ENCODE data around the gene IGF2. TPM values are rescaled to one million over a fixed set of nuclear protein-coding genes. Genes with fewer than 3 reads are reported as not detected.

The IGF2 gene
- total and polyA plus RNA-seq, 5 donors, result 34.6 to 94.1 (median 53.7) TPM

DNA sequence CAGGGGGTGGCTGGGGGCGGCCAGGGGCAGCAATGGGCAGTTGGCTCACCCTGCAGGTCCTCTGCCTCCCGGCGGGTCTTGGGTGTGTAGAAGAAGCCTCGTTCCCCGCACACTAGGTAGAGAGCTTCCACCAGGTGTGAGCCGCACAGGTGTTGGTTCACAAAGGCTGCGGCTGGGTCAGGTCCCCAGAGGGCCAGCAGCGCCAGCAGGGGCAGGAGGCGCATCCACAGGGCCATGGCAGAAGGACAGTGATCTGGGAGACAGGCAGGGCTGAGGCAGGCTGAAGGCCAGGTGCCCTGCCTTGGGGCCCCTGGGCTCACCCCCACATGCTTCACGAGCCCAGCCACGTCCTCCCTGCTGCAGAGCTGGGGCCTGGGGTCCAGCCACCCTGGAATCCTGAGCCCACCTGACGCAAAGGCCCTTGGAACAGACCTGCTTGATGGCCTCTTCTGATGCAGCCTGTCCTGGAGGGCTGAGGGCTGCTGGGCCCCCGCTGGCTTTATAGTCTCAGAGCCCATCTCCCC, 21.6 kb upstream of the IGF2 start, which contains the start of gene INS:
Gene INS, minus strand, starts transcription at position 474 of the 524 bp plus-strand sequence. Its CDS starts 238 bp downstream, at position 236.
- ATAC-seq, result no peak
- intact Hi-C loops (cut with DNase I), result no loop called here
- H3K9me3 ChIP-seq (ENCODE audit: control insufficient read depth, low read length), result no peaks in the 10 kb centered on the region
- no peak within 1 kb of the TSS for H3K4me3 ChIP-seq (ENCODE audit: low read length)
- H3K4me1 ChIP-seq (ENCODE audit: control insufficient read depth, insufficient read depth, low read length), result no peaks in the 10 kb centered on the region
- 85% methylated on average over 13 of the region's 13 CpGs for WGBS
- H3K27me3 ChIP-seq (ENCODE audit: control insufficient read depth, insufficient read depth), result no peaks in the 10 kb centered on the region
- H3K27ac ChIP-seq (ENCODE audit: low read length), result no peak within 1 kb of the TSS
- DNase-seq, result no peak

DNA sequence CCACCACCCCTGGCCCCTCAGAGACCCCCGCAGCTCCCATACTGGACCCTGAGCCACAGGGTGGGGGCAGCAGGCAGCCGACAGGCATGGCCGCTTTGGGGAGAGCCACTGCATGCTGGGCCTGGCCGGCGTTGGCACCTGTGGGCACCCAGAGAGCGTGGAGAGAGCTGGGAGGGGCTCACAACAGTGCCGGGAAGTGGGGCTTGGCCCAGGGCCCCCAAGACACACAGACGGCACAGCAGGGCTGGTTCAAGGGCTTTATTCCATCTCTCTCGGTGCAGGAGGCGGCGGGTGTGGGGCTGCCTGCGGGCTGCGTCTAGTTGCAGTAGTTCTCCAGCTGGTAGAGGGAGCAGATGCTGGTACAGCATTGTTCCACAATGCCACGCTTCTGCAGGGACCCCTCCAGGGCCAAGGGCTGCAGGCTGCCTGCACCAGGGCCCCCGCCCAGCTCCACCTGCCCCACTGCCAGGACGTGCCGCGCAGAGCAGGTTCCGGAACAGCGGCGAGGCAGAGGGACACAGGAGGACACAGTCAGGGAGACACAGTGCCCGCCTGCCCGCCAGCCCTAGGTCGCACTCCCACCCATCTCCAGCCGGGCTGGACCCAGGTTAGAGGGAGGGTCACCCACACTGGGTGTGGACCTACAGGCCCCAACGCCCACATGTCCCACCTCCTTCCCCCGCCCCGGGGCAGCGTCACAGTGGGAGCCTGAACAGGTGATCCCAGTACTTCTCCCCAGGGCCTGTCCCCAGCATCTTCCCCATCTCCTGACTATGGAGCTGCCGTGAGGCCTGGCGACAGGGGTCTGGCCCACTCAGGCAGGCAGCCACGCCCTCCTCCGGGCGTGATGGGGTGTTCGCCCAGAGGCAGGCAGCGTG, 20.6 kb upstream of the IGF2 start:
- Histone ChIP-seq H3K4me1 (ENCODE audit: control insufficient read depth, insufficient read depth, low read length) (no peaks in the 10 kb centered on the region), H3K27ac (ENCODE audit: low read length) (no peak overlapping the region), H3K27me3 (ENCODE audit: control insufficient read depth, insufficient read depth) (no peaks in the 10 kb centered on the region), H3K9me3 (ENCODE audit: control insufficient read depth, low read length) (no peaks in the 10 kb centered on the region), H3K4me3 (ENCODE audit: low read length) (no peak overlapping the region)
- intact Hi-C loops (cut with DNase I), result loop anchor here in 3 of 4 donors (10.0 kb wide), 3 partner anchors 325 to 505 kb away; partner anchors contain the start of genes KRTAP5-6 (in 1 of the 3), SYT8 (in 1 of the 3) and TNNI2 (in 1 of the 3)
- ATAC-seq, result no peak
- WGBS, result 79% methylated on average over 36 of the region's 36 CpGs
- peak in 1 of 3 donors; percentile 42 for DNase-seq

DNA sequence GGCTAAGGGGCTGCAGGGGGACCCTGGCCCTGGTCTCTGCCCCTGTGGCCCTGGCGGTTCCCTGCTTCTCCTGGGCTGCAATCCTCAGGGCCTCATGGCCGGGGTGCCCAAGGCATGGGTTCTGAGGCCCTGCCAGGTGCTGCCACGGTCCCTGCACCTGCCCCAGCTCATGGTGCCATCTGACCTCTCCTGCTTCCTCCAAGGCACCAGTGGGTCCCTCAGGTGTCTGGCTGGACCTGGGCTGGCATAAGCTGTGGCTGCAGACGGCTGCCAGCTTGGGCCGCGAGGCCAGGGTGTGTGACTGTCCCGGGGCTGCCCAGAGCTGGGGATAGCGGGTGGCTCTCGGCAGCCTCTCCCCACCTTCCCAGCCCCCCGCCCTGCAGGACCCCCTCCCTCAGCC, 19.8 kb upstream of the IGF2 start:
- DNase-seq (peak in 1 of 3 donors; percentile 37), ATAC-seq (no peak)
- Histone ChIP-seq H3K27ac (ENCODE audit: low read length) (no peak overlapping the region), H3K4me3 (ENCODE audit: low read length) (no peak overlapping the region), H3K4me1 (ENCODE audit: control insufficient read depth, insufficient read depth, low read length) (no peaks in the 10 kb centered on the region), H3K9me3 (ENCODE audit: control insufficient read depth, low read length) (no peaks in the 10 kb centered on the region), H3K27me3 (ENCODE audit: control insufficient read depth, insufficient read depth) (no peaks in the 10 kb centered on the region)
- 77% methylated on average over 10 of the region's 10 CpGs for WGBS
- intact Hi-C loops (cut with DNase I), result loop anchor here in 3 of 4 donors (10.0 kb wide), 3 partner anchors 324 to 504 kb away; partner anchors contain the start of genes KRTAP5-6 (in 1 of the 3), SYT8 (in 1 of the 3) and TNNI2 (in 1 of the 3)

DNA sequence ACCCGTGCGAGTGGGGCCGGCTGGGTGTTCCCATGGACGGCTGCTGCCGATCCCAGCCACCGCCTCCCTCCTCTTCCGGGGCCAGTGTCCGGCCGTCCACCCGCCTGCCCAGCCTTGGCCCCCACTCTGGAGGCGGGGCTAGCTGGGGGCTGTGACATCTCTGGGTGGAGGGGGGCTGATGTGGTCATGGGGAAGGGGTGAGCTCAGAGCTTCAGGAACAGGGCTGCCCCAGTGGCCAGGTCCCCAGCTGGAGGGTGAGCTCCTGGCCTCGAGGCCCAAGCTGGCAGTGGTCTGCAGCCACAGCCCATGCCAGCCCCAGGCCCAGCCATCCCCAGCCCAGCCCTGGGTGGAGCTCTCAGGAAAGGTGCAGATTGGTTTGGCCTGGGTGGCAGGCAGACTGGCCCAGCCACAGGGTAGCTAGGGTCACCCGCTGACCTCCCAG, 19.1 kb upstream of the IGF2 start:
- no peak overlapping the region for H3K4me3 ChIP-seq (ENCODE audit: low read length)
- H3K4me1 ChIP-seq (ENCODE audit: control insufficient read depth, insufficient read depth, low read length), result no peaks in the 10 kb centered on the region
- H3K27me3 ChIP-seq (ENCODE audit: control insufficient read depth, insufficient read depth), result no peaks in the 10 kb centered on the region
- intact Hi-C loops (cut with DNase I), result loop anchor here in 3 of 4 donors (10.0 kb wide), 3 partner anchors 324 to 504 kb away; partner anchors contain the start of genes KRTAP5-6 (in 1 of the 3), SYT8 (in 1 of the 3) and TNNI2 (in 1 of the 3)
- H3K9me3 ChIP-seq (ENCODE audit: control insufficient read depth, low read length), result no peaks in the 10 kb centered on the region
- WGBS, result 54% methylated on average over 13 of the region's 13 CpGs
- ATAC-seq (no peak), DNase-seq (no peak)
- no peak overlapping the region for H3K27ac ChIP-seq (ENCODE audit: low read length)

DNA sequence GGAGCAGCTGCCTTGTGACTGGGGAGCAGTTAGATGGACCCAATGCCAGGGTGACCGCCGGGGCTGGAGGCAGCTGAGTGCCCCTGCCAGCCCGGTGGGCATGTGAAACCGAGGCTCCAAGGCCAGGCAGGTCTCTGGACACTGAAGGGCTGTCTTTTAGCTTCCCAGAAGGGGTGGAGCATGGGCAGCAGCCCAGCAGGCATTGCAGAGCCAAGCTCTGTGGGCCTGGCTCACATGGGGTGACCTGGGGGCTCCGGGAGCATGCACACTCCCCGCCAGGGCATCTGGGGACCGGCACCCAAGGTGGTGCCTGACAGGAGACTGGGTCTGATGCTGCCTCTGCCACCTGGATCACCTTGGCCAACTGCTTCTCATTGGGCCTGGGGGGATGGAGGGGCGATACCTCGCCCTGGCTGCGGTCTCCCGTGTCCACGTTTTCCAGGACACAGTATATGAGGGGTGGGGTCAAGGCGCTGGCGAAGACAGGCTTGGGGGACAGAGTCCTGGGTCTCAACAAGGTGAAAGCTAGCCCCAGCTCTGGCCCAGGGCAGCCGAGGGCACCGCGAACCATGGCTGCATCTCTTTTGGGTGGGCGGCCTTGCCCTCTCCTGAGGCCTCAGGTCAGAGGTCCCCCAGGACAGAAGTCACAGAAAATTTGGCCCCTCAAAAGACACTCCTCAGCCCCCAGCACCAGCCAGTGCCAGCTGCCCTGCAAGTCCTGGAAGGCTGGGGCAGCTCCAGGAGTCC, 18.3 kb upstream of the IGF2 start:
- DNase-seq (no peak), ATAC-seq (no peak)
- Histone ChIP-seq H3K27me3 (ENCODE audit: control insufficient read depth, insufficient read depth) (no peaks in the 10 kb centered on the region), H3K4me3 (ENCODE audit: low read length) (no peak overlapping the region), H3K4me1 (ENCODE audit: control insufficient read depth, insufficient read depth, low read length) (no peaks in the 10 kb centered on the region), H3K9me3 (ENCODE audit: control insufficient read depth, low read length) (no peaks in the 10 kb centered on the region), H3K27ac (ENCODE audit: low read length) (no peak overlapping the region)
- intact Hi-C loops (cut with DNase I), result loop anchor here in 3 of 4 donors (10.0 kb wide), 3 partner anchors 323 to 503 kb away; partner anchors contain the start of genes KRTAP5-6 (in 1 of the 3), SYT8 (in 1 of the 3) and TNNI2 (in 1 of the 3)
- 77% methylated on average over 18 of the region's 18 CpGs for WGBS

DNA sequence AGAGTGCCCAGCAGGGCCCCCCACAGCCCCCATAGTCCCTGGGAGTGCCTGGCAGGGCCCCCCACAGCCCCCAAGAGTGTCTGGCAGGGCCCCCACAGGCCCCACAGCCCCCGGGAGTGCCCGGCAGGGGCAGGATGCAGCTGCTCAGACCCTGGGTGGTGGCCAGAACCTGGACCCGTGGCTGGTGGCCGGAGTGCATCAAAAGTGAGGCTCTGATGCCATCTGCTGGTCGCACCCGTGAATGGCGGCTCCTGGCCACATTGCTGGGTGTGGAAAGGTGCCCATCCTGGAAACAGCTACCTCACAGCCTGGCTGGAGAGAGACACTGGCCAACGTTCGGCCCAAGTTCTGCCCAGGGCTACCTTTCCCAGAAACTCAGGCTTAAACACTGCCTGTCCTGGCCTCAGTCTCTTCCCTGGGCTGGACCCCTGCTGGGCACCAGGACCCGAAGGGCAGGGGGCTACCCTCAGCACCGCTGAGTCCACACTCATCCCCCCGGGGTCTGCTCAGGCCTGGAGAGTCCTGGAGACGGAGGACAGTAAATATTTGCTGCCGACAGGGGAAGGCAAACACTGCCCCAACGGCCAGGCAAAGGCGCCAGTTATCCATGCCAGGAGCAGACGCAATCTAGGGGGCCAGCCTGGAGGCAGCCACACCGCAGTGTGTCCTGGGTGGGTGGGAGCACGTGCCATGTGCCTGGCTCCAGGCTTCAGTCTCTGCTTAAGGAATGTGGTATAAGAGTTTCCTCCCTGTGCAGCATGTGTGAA, 17.4 kb upstream of the IGF2 start:
- WGBS, result 32% methylated on average over 19 of the region's 19 CpGs
- intact Hi-C loops (cut with DNase I), result loop anchor here in 3 of 4 donors (10.0 kb wide), 3 partner anchors 322 to 502 kb away; partner anchors contain the start of genes KRTAP5-6 (in 1 of the 3), SYT8 (in 1 of the 3) and TNNI2 (in 1 of the 3)
- Histone ChIP-seq H3K4me1 (ENCODE audit: control insufficient read depth, insufficient read depth, low read length) (no peaks in the 10 kb centered on the region), H3K4me3 (ENCODE audit: low read length) (no peak overlapping the region), H3K9me3 (ENCODE audit: control insufficient read depth, low read length) (no peaks in the 10 kb centered on the region), H3K27ac (ENCODE audit: low read length) (no peak overlapping the region), H3K27me3 (ENCODE audit: control insufficient read depth, insufficient read depth) (no peaks in the 10 kb centered on the region)
- DNase-seq (peak; percentile 70 to 87 (median 86)), ATAC-seq (peak; percentile 38 to 47)

DNA sequence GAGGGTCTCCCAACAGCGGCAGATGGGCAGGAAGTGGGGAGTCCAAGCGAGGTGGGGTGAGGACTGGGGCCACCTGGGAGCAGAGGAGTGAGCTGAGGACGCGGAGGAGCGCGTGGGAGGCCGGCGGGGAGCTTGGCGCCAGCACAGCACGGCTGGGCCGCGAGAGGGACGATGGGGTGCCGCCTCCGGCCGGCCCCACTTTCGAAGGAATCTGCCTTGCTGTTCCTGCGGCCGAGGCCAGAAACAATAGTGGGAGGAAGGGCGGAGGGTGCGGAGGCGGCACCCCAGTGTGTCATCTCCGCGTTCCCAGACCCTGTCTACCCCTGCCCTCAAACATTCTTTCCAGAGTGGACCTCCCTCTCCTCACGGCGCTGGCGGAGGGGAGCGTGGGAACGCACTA, 16.3 kb upstream of the IGF2 start:
- 67% methylated on average over 29 of the region's 29 CpGs for WGBS
- intact Hi-C loops (cut with DNase I), result loop anchor here in 3 of 4 donors (10.0 kb wide), 3 partner anchors 321 to 501 kb away; partner anchors contain the start of genes KRTAP5-6 (in 1 of the 3), SYT8 (in 1 of the 3) and TNNI2 (in 1 of the 3)
- no peak for ATAC-seq

DNA sequence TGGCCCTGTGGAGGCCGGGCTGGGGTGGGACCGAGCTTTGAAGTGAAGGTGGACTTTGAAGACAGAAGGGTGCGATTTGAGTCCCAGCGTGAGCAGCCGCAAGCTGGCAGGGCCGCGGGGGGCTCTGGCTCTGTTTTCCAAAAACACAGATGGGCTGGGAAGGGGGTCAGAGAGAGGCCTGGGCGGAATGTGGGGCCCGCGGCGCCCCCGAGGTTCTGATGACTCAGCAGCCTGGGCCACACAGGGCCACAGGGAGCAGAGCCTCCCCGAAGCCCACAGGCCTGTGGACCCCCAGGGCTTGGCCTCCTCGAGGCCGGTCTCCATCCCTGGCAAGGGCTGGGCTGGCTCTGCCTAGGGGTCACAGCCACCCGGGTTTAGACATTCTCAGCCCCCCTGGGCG, 15.7 kb upstream of the IGF2 start:
- no peak for DNase-seq
- no peak overlapping the region for H3K27ac ChIP-seq (ENCODE audit: low read length)
- 85% methylated on average over 17 of the region's 17 CpGs for WGBS
- no peaks in the 10 kb centered on the region for H3K27me3 ChIP-seq (ENCODE audit: control insufficient read depth, insufficient read depth)
- intact Hi-C loops (cut with DNase I), result loop anchor here (5.0 to 10.0 kb wide), 8 partner anchors 273 to 503 kb away; partner anchors contain the start of genes TNNI2 (in 2 of the 4), KRTAP5-6 (in 1 of the 4) and SYT8 (in 1 of the 4)
- no peaks in the 10 kb centered on the region for H3K9me3 ChIP-seq (ENCODE audit: control insufficient read depth, low read length)
- no peaks in the 10 kb centered on the region for H3K4me1 ChIP-seq (ENCODE audit: control insufficient read depth, insufficient read depth, low read length)
- ATAC-seq, result no peak
- no peak overlapping the region for H3K4me3 ChIP-seq (ENCODE audit: low read length)

More for the DNA sequence above, 16.3 kb upstream of the IGF2 start:
- no peaks in the 10 kb centered on the region for H3K27me3 ChIP-seq (ENCODE audit: control insufficient read depth, insufficient read depth)
- no peaks in the 10 kb centered on the region for H3K4me1 ChIP-seq (ENCODE audit: control insufficient read depth, insufficient read depth, low read length)
- no peaks in the 10 kb centered on the region for H3K9me3 ChIP-seq (ENCODE audit: control insufficient read depth, low read length)
- DNase-seq, result no peak
- no peak overlapping the region for H3K27ac ChIP-seq (ENCODE audit: low read length)
- H3K4me3 ChIP-seq (ENCODE audit: low read length), result no peak overlapping the region

DNA sequence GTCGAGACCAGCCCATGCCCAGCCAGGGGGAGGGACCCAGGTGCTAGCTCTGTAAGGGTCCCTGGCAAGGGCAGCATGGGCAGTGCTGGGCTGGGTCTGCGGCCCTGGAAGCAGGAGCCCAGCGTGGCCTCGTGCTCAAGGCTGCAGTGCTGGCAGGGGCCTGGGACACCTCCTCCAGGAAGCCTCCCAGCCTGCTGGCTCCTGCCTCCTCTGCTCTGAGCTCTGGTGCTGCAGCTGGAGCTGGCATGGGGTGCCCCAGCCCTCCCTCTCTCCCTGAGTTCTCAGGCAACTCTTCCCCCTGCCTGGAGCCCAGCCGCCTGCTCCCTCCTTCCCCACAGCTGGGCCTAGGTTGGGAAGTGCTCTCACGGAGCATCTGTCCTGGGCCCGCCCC, 15.0 kb upstream of the IGF2 start:
- WGBS, result 89% methylated on average over 7 of the region's 7 CpGs
- H3K4me1 ChIP-seq (ENCODE audit: control insufficient read depth, insufficient read depth, low read length), result no peaks in the 10 kb centered on the region
- no peaks in the 10 kb centered on the region for H3K9me3 ChIP-seq (ENCODE audit: control insufficient read depth, low read length)
- H3K4me3 ChIP-seq (ENCODE audit: low read length), result no peak overlapping the region
- no peak for DNase-seq
- no peaks in the 10 kb centered on the region for H3K27me3 ChIP-seq (ENCODE audit: control insufficient read depth, insufficient read depth)
- no peak for ATAC-seq
- H3K27ac ChIP-seq (ENCODE audit: low read length), result no peak overlapping the region
- intact Hi-C loops (cut with DNase I), result loop anchor here (5.0 to 10.0 kb wide), 8 partner anchors 272 to 502 kb away; partner anchors contain the start of genes TNNI2 (in 2 of the 4), KRTAP5-6 (in 1 of the 4) and SYT8 (in 1 of the 4)
